ENCODE data around the gene SLC35E3.

GRCh38 chr12:68794653-68795251, 48.8 kb downstream of the SLC35E3 start:
- TF ChIP-seq CTCF (IDR thresholded peaks at IDR 0.05) (no peak), POLR2A (IDR thresholded peaks at IDR 0.05) (no peak)

Measured in breast epithelium (tissue), 3 donors.